Measurements from ENCODE around the gene AXL. TPM values are rescaled to one million over a fixed set of nuclear protein-coding genes. Genes with fewer than 3 reads are reported as not detected.
A peak's percentile ranks its signal among the peaks of the same experiment; 100 is the strongest.

The AXL gene
- total RNA-seq, 1 donor from 2014 or later, result 20.9 TPM

DNA sequence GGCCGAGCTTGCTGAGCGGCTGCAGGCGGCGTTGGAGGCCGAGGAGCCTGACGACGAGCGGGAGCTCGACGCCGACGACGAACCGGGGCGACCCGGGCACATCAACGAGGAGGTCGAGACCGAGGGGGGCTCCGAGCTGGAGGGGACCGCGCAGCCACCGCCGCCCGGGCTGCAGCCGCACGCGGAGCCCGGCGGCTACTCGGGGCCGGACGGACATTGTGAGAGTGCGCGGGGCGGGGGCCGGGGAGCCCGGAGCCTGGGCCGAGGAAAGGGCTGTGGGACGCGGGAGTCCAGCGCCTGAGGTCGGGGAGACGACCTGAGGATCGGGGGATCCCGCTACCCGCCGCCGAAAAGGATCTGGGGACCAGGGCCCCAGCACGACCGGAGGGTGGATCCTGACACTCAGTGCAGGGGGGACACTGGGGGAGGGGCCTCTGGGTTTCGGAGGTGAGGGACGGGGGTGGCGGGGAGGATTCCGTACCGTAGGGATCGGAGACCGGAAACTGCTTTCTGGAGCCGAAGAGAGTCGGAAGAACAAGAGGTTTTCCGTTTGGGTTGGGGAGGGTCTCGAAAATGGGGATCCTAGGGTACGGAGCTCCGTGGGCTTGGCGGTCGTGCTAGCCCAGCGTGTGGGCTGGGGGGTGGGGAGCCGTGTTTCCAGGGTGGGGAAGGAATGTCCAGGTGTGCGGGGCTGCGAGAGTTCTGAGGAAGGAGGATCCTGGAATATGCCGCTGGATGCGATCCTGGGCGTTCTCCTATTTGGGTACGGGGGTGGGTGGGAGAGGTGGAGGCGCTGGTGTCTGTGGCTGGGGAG is 45.8 kb downstream of the AXL start:
- TF ChIP-seq, protein P1, sequence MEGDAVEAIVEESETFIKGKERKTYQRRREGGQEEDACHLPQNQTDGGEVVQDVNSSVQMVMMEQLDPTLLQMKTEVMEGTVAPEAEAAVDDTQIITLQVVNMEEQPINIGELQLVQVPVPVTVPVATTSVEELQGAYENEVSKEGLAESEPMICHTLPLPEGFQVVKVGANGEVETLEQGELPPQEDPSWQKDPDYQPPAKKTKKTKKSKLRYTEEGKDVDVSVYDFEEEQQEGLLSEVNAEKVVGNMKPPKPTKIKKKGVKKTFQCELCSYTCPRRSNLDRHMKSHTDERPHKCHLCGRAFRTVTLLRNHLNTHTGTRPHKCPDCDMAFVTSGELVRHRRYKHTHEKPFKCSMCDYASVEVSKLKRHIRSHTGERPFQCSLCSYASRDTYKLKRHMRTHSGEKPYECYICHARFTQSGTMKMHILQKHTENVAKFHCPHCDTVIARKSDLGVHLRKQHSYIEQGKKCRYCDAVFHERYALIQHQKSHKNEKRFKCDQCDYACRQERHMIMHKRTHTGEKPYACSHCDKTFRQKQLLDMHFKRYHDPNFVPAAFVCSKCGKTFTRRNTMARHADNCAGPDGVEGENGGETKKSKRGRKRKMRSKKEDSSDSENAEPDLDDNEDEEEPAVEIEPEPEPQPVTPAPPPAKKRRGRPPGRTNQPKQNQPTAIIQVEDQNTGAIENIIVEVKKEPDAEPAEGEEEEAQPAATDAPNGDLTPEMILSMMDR (conservative IDR thresholded peaks at IDR 0.05), result peak; percentile 8
- Mint-ChIP-seq H3K4me1 (ENCODE audit: unreplicated experiment) (peaks cover 25% of the 10 kb centered on the region), H3K4me3 (peak overlapping the region; percentile 92), H3K36me3 (peaks cover 13% of the 10 kb centered on the region), H3K27ac (peak overlapping the region; percentile 100), H3K9me3 (no peaks in the 10 kb centered on the region), H3K27me3 (peaks cover 3% of the 10 kb centered on the region)
- DNase-seq (ENCODE audit: extremely low spot score, unreplicated experiment), result no peak

DNA sequence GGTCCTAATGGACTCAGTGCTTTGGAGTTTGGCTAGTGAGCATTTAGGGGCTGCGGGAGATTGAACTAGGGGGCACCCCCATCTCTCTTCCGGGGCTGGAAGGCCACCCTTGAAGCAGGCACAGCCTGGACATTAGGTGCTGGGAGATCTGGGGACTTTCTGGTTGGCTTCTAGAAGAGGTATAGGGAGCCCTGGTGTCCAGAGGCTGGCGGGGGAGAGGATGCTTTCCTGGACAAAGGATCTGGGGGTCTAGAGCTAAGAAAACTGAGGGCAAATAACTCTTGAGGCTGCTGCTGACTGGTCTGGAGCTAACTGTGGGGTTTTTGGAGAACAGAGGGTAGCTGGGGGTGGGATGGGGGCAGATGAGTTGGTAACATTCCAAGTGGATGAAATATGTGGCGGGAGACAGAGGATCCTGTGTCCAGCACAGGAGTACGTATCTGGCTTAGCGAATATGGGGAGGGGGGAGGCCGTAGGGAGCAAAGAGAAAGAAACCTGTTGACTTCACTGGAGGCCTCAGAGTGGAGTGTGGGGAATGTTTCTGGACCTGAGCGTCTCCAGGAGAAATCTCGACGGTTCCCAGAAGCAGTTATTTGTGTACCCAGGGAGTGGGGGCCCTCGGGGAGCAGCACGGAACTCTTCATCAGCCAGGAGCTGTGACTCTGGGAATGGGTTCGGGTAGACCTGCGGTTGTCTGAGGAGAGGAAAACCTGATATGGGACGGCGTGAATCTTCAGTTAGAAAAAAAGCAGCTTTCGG is 46.6 kb downstream of the AXL start:
- Mint-ChIP-seq H3K36me3 (peaks cover 13% of the 10 kb centered on the region), H3K9me3 (no peaks in the 10 kb centered on the region), H3K4me3 (peak overlapping the region; percentile 92), H3K27ac (peak overlapping the region; percentile 100), H3K27me3 (peaks cover 3% of the 10 kb centered on the region), H3K4me1 (ENCODE audit: unreplicated experiment) (peaks cover 25% of the 10 kb centered on the region)
- TF ChIP-seq, protein P1 (conservative IDR thresholded peaks at IDR 0.05), result no peak
- DNase-seq (ENCODE audit: extremely low spot score, unreplicated experiment), result no peak

DNA sequence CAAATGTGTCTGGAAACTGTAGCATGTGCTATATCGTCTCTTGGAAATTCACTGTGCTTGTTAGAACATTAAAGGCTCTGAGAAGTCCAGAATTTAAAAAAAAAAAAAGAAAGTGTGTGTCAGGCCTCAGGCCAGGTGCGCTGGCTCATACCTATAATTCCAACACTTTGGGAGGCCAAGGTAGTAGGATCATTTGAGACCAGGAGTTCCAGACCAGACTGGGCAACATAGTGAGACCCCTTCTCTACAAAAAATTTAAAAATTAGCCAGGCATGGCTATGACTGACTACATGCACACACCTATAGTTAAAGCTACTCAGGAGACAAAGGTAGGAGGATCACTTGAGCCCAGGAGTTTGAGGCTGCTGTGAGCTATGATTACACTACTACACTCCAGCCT is 50.0 kb downstream of the AXL start:
- Mint-ChIP-seq H3K36me3 (peaks cover 39% of the 10 kb centered on the region), H3K4me1 (ENCODE audit: unreplicated experiment) (peaks cover 18% of the 10 kb centered on the region), H3K27ac (no peak overlapping the region), H3K9me3 (no peaks in the 10 kb centered on the region), H3K4me3 (no peak overlapping the region), H3K27me3 (peaks cover under 1% of the 10 kb centered on the region)
- TF ChIP-seq, protein P1 (conservative IDR thresholded peaks at IDR 0.05), result no peak
- DNase-seq (ENCODE audit: extremely low spot score, unreplicated experiment), result no peak

DNA sequence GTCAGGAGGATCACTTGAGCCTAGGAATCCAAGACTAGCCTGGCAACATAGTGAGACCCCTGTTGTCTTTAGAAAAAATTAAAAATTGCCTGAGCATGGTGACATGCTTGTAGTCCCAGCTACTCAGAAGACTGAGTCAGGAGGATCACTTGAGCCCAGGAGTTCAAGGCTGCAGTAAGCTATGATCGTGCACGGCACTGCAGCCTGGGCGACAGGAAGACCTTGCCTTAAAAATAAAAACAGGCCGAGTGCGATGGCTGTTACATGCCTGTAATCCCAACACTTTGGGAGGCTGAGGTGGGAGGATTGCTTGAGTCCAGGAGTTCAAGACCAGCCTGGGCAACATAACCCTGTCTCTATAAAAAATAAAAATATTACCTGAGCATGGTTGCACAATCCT is 50.5 kb downstream of the AXL start:
- peaks cover 18% of the 10 kb centered on the region for H3K4me1 Mint-ChIP-seq (ENCODE audit: unreplicated experiment)
- no peak for DNase-seq (ENCODE audit: extremely low spot score, unreplicated experiment)
- TF ChIP-seq, protein P1 (conservative IDR thresholded peaks at IDR 0.05), result no peak
- H3K9me3 Mint-ChIP-seq, result no peaks in the 10 kb centered on the region
- H3K36me3 Mint-ChIP-seq, result peaks cover 42% of the 10 kb centered on the region
- H3K4me3 Mint-ChIP-seq, result no peak overlapping the region
- no peak overlapping the region for H3K27ac Mint-ChIP-seq
- H3K27me3 Mint-ChIP-seq, result no peaks in the 10 kb centered on the region

DNA sequence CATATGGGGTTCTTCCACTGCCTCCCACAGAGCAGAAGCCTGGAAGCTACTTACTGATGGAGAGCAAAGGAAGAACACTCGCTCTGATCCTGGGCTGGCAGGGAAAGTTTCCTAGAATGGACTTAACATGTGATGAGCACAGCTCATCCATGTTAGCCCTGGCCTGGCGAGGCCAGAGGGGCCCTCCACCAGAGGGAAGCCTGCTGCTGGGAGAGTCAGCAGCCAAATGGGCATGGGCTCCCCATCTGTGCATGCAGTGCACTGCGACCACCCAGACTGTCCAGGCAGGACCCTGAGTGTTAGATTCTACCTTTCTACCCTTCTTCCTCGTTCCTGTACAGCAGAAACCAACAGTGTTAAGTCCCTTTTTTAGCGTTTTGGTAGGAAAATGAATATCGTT is 54.1 kb downstream of the AXL start:
- Mint-ChIP-seq H3K4me3 (no peak overlapping the region), H3K9me3 (no peaks in the 10 kb centered on the region), H3K27ac (no peak overlapping the region), H3K36me3 (peaks cover 35% of the 10 kb centered on the region), H3K4me1 (ENCODE audit: unreplicated experiment) (no peaks in the 10 kb centered on the region), H3K27me3 (no peaks in the 10 kb centered on the region)
- TF ChIP-seq, protein P1 (conservative IDR thresholded peaks at IDR 0.05), result no peak
- DNase-seq (ENCODE audit: extremely low spot score, unreplicated experiment), result no peak
